GM10847 (cell line): ENCODE data around the gene NTSR2.

Experiments used
- POLR2A ChIP-seq: IDR thresholded peaks from 2 replicates; pipeline ENCODE4 v1.6.1; 2011; ENCODE audit not compliant: insufficient read length; ENCODE audit errors: extremely low read depth

The NTSR2 gene

GRCh38 chr2:11675423-11676112 is 5.6 kb upstream of the NTSR2 start:
- no peak for TF ChIP-seq POLR2A

GRCh38 chr2:11674983-11675382 is 5.0 kb upstream of the NTSR2 start:
- no peak for TF ChIP-seq POLR2A

- no peak for TF ChIP-seq POLR2A
These were observed 2.4 kb upstream of the NTSR2 start for GRCh38 chr2:11672407-11672806.

- TF ChIP-seq POLR2A = no peak
These were observed 1.9 kb downstream of the NTSR2 start for GRCh38 chr2:11667866-11668637.

GRCh38 chr2:11667194-11667593 is 2.8 kb downstream of the NTSR2 start:
- TF ChIP-seq POLR2A = no peak

- no peak for TF ChIP-seq POLR2A
These were observed 4.3 kb downstream of the NTSR2 start for GRCh38 chr2:11665510-11666362.

GRCh38 chr2:11665028-11665427 is 5.0 kb downstream of the NTSR2 start:
- TF ChIP-seq POLR2A = no peak

- no peak for TF ChIP-seq POLR2A
These were observed 6.6 kb downstream of the NTSR2 start for GRCh38 chr2:11663427-11663826.

- no peak for TF ChIP-seq POLR2A
These were observed 7.1 kb downstream of the NTSR2 start for GRCh38 chr2:11662882-11663281.

GRCh38 chr2:11661891-11662435 is 8.0 kb downstream of the NTSR2 start:
- TF ChIP-seq POLR2A = no peak

- TF ChIP-seq POLR2A = no peak
These were observed 10.1 kb downstream of the NTSR2 start for GRCh38 chr2:11659851-11660250.

GRCh38 chr2:11659115-11659475 is 10.9 kb downstream of the NTSR2 start:
- no peak for TF ChIP-seq POLR2A

- TF ChIP-seq POLR2A = no peak
These were observed 11.5 kb downstream of the NTSR2 start for GRCh38 chr2:11658208-11659114.

- no peak for TF ChIP-seq POLR2A
These were observed 12.3 kb downstream of the NTSR2 start for GRCh38 chr2:11657646-11658045.
